ENCODE data around the gene TLR3. TPM values are rescaled to one million over a fixed set of nuclear protein-coding genes. Genes with fewer than 3 reads are reported as not detected.

Gene TLR3
- total and polyA plus RNA-seq, 3 donors from 2014 or later = 2.3 to 12.6 (median 3.2) TPM

DNA sequence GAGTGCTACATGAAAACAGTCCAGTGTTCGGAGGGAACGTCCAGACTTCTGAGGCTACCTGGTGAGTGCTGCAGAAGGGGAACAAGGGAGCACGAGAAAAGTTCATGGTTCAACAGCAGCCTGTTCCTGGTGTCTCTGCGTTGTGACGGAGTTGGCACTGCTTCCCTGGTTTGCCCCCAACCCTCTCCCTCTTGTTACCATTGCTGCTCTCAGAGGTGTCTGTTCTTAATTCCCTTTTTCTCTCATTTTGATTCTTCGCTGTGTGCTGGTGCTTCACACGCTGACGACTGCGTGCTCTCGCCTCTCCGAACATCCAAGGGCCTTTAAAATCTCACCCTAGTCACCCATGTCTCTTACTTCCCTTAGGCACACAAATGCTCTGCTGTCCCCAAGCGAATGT, 34.0 kb downstream of the TLR3 start:
- 74 to 85% methylated on average over 12 of the region's 12 CpGs for WGBS, 2 donors
- no peaks in the 10 kb centered on the region for H3K9me3 ChIP-seq
- H3K27ac ChIP-seq = no peak overlapping the region
- H3K27me3 ChIP-seq = no peaks in the 10 kb centered on the region
- no peaks in the 10 kb centered on the region for H3K4me1 ChIP-seq
- intact Hi-C loops (cut with DNase I; ENCODE audit: low total_unique reads) = no loop called here
- no peak for DNase-seq
- TF ChIP-seq CTCF (IDR thresholded peaks at IDR 0.05) (no peak), POLR2A (IDR thresholded peaks at IDR 0.05) (no peak)
- H3K36me3 ChIP-seq (ENCODE audit: low read depth, missing control alignments) = no peaks in the 10 kb centered on the region
- no peak overlapping the region for H3K4me3 ChIP-seq

- 22 to 35% methylated on average over 15 to 29 of the region's 57 CpGs for WGBS, 2 donors
- peak within 1 kb of the TSS; percentile 22 to 64 for H3K27ac ChIP-seq
- TF ChIP-seq CTCF (IDR thresholded peaks at IDR 0.05) (no peak), POLR2A (IDR thresholded peaks at IDR 0.05) (no peak)
Measured at GRCh38 chr4:186104114-186104889, 35.3 kb downstream of the TLR3 start, which contains the start of gene FAM149A. FAM149A (plus strand) TSS chr4:186104704.

DNA sequence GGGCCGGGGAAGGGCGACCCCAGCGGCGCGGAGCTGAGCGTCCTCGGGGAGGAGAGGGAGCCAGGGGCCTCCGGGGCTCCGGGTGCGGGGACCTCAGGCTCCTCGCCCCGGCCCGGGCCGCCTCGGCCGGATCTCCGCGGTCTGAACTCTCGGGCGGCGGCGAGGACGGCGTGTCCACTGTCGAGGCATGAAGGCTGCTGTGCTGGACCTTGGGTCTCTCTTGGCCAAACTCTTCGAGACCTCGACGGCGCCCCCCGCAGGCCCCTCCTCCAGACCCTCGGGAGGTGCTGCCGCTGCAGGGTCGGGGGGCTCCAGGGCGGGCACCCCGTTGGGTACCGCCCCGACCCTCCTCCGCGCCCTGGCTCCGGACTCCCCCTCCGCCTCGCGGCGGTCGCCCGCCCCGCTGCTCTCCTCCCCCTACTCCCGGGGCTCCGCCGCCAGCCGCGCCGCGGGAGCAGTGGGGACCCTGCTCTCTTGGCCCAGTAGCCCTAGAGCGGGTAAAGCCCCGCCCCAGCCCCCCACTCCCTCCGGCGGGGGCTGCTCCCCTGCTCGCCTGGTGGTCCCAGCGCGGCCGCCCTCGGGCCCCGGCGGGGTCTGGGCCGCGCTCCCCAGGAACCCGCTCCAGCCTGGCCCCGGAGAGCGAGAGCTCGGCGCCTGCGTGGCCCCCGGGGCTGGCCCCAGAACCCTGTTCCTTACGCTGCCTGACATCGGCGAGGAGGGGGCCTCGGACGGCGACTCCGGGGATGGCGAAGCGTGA, 36.1 kb downstream of the TLR3 start:
- TF ChIP-seq POLR2A (IDR thresholded peaks at IDR 0.05) (no peak), CTCF (IDR thresholded peaks at IDR 0.05) (no peak)
- intact Hi-C loops (cut with DNase I; ENCODE audit: low total_unique reads) = no loop called here
- Histone ChIP-seq H3K9me3 (no peaks in the 10 kb centered on the region), H3K27ac (peak overlapping the region; percentile 22 to 64), H3K4me3 (peak overlapping the region; percentile 59 to 66), H3K27me3 (no peaks in the 10 kb centered on the region), H3K4me1 (no peaks in the 10 kb centered on the region), H3K36me3 (ENCODE audit: low read depth, missing control alignments) (no peaks in the 10 kb centered on the region)
- WGBS, 2 donors = 1 to 2% methylated on average over 8 to 53 of the region's 83 CpGs
- DNase-seq = peak; percentile 44

More at GRCh38 chr4:186104114-186104889, 35.3 kb downstream of the TLR3 start, which contains the start of gene FAM149A:
- no peaks in the 10 kb centered on the region for H3K4me1 ChIP-seq
- H3K27me3 ChIP-seq = no peaks in the 10 kb centered on the region
- no peaks in the 10 kb centered on the region for H3K9me3 ChIP-seq
- peak; percentile 77 for DNase-seq
- H3K36me3 ChIP-seq (ENCODE audit: low read depth, missing control alignments) = no peaks in the 10 kb centered on the region
- intact Hi-C loops (cut with DNase I; ENCODE audit: low total_unique reads) = no loop called here
- H3K4me3 ChIP-seq = peak within 1 kb of the TSS; percentile 59 to 66

DNA sequence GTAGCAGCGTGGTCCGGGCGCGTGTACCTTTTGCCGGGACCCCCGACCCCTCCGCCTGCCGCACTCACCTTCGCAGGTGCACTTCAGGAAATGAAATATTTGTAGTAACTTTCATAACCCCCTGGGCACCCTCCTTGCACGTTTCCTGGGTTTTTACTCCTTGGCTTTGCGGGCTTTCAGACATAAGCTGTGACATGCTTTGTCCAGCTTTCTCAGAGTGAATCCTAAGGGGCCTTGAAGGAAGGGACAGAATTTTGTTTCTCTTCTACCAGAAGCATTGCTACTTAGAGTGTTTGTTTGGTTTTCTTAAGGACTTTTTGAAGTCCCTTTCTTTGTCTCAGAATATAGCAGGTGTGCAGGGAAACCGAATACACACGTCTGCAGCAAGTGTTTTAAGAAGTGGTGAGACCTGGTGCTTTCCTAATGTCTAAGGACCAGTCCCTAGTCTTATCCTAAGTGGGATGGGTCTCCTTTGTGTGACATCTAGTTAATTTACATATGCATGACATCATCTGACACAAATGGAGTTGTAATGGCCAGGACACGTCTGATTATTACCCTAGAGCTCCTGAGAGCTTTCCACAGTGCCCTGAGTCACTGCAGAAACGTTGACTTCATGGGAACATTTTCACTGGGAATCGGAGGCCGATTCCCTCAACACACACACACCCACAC, 36.8 kb downstream of the TLR3 start:
- Histone ChIP-seq H3K9me3 (no peaks in the 10 kb centered on the region), H3K27ac (peak overlapping the region in 1 of 2 donors; percentile 64), H3K4me3 (peak overlapping the region; percentile 59 to 66), H3K36me3 (ENCODE audit: low read depth, missing control alignments) (no peaks in the 10 kb centered on the region), H3K27me3 (no peaks in the 10 kb centered on the region), H3K4me1 (no peaks in the 10 kb centered on the region)
- WGBS, 2 donors = 18 to 24% methylated on average over 17 of the region's 17 CpGs
- intact Hi-C loops (cut with DNase I; ENCODE audit: low total_unique reads) = no loop called here
- no peak for TF ChIP-seq POLR2A (IDR thresholded peaks at IDR 0.05)
- TF ChIP-seq CTCF (IDR thresholded peaks at IDR 0.05) = no peak
- DNase-seq = no peak

Measured in testis (tissue), 3 donors.